Tongue (tissue), 2 donors: ENCODE measurements around the gene SGCA. TPM values are rescaled to one million over a fixed set of nuclear protein-coding genes. Genes with fewer than 3 reads are reported as not detected.

Experiments used
- DNase-seq: peaks from one replicate; pipeline ENCODE4 v3.0.0-alpha.2; 2015
- total RNA-seq: library from RNA; depleted of rRNA; stranded (reverse); fragments of >200 nt; gene quantifications from one replicate; pipeline ENCODE4 v1.2.3, GENCODE V29; 2014

SGCA gene
- total RNA-seq, 1 donor from 2014 or later: 148 TPM

GRCh38 chr17:50167371-50167770, 1.6 kb downstream of the SGCA start:
- no peak for DNase-seq

DNA sequence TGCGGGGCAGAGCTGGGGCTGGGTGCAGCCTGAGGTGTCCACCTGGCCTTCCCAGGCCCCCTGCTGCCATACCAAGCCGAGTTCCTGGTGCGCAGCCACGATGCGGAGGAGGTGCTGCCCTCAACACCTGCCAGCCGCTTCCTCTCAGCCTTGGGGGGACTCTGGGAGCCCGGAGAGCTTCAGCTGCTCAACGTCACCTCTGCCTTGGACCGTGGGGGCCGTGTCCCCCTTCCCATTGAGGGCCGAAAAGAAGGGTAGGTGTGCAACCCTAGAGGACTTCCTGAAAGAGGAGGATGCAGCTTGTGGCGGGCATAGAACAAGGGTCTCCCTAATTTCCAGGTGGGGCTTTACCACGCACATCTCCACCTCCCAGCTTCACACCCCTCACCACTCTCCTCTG, 2.5 kb downstream of the SGCA start:
- no peak for DNase-seq

GRCh38 chr17:50169121-50169764, 3.4 kb downstream of the SGCA start:
- DNase-seq: peak; percentile 77

DNA sequence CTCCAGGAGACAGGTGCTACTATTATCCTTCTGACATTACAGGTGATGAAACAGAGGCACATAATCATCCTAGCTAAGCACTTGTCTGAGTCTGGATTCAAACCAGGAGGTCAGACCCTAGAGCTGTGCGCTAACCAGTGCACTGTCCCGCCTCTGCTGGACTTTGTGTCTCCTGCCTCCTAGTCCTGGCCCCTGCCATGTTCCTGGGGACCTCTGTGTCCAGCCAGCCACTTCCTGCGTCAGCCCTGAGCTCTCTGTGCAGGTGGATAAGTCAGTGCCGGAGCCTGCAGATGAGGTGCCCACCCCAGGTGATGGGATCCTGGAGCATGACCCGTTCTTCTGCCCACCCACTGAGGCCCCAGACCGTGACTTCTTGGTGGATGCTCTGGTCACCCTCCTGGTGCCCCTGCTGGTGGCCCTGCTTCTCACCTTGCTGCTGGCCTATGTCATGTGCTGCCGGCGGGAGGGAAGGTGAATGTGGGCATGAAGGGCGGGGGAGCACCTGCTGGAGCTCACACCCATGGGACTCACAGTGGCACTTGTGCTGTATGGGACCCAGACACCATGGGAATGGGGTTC, 4.2 kb downstream of the SGCA start:
- no peak for DNase-seq

- no peak for DNase-seq
These were observed 5.0 kb downstream of the SGCA start for GRCh38 chr17:50170662-50171370.

DNA sequence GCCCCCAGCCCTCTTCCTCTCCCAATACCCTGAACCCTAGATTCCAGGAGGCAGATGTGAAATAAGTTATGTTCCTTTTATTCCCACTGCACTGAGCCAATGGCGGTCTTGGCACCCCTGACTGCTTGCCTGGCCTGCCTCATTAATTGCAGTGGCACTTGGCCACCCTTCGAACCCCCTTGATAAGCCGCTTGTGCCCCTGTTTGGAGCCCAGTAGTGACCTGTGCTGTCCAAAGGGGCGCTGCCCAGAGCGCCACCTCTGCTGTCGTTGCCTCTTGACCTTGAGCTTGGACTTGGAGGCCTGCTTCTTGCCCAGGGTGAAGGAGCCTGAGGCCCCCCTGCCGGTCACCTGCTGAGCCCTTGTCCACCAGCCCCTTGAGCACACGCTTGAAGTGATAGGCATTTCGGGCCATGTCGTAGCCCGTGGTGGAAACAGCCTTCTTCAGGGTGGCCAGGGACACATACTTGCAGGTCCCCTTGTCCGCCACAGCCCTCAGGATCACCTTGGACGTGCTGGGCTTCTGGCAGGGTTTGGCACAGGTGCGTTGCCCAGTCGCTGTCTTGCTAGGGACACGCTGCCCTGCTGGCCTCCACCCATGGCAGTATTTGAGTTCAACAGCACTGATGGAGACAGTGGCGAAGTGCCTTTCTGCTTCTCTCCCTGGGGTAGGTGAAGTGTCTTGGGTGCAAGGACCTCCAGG, 5.7 kb downstream of the SGCA start:
- no peak for DNase-seq

- no peak for DNase-seq
These were observed 6.3 kb downstream of the SGCA start for GRCh38 chr17:50172130-50172529.

DNA sequence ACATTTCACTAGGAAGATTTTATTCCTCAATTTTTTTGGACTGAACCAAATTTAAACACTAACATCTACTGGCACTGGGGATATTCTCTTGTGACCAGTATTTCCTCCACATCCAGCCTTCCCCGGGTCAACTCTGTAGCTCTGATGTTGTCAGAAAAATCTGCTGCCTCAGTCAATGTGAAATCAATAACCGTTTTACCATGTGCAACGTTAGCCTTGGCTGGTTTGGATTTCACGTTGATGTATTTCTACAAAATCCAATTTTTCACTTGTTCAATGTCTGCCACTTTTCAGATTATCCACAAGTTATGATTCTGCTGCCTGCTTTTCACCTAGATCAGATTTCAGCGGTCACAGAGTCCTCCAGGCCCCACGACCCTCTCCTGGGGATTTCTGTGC, 7.1 kb downstream of the SGCA start:
- DNase-seq: no peak

- DNase-seq: peak; percentile 89
These were observed 7.6 kb downstream of the SGCA start for GRCh38 chr17:50173335-50173941.

DNA sequence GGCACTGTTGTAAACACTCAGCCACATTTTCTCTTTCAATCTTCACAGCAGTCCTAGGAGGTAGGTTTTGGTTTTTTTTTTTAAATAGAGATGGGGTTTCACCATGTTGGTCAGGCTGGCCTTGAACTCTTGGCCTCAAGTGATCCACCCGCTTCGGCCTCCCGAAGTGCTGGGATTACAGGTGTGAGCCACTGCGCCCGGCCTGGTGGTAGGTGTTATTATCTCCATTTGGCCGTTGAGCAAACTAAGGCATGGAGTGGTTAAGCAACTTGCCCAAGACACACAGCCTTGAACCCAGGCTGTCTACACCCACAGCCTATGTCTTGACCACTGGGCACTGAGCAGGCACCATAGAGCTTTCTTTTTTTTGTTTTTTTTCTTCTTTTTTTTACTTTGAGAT, 8.6 kb downstream of the SGCA start:
- no peak for DNase-seq

- no peak for DNase-seq
These were observed 9.4 kb downstream of the SGCA start for GRCh38 chr17:50175035-50175807.

GRCh38 chr17:50176559-50177357, 11.0 kb downstream of the SGCA start:
- DNase-seq: no peak

GRCh38 chr17:50177476-50177875, 11.7 kb downstream of the SGCA start:
- no peak for DNase-seq

- DNase-seq: peak; percentile 90
These were observed 12.4 kb downstream of the SGCA start for GRCh38 chr17:50177983-50178834.

- no peak for DNase-seq
These were observed 14.3 kb downstream of the SGCA start for GRCh38 chr17:50180111-50180510.

GRCh38 chr17:50180620-50181019, 14.8 kb downstream of the SGCA start:
- no peak for DNase-seq

DNA sequence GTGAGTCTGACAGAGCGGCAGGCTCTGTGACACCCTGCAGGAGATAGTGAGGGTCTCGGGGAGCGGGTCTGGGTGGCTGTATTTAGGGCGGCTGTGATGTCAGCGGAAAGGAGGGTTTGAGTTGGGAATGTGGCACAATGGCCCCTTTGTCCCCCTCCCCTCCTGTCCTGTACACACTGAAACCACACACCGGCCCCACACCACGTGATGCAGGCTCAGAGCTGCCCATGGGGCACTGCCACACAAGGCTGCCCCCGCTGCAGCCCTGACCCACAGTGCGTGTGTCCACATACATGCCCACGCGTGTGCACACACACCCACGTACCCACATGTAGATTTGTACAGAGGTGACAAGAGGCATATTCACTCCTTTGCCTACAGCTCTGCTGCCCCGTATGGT, 15.3 kb downstream of the SGCA start:
- peak; percentile 74 for DNase-seq

- peak; percentile 77 for DNase-seq
These were observed 16.1 kb downstream of the SGCA start for GRCh38 chr17:50181591-50182560.
